Tongue (tissue), 2 donors: ENCODE results near the gene RALGDS. TPM values are rescaled to one million over a fixed set of nuclear protein-coding genes. Genes with fewer than 3 reads are reported as not detected.
"Not testable (repeated sequence)": the region's sequence is repeated elsewhere in the genome, so short reads cannot be mapped to it uniquely, and the experiment has no call there.

Experiments
- DNase-seq: peaks from one replicate; pipeline ENCODE4 v3.0.0-alpha.2; 2015
- total RNA-seq: library from RNA; depleted of rRNA; stranded (reverse); fragments of >200 nt; gene quantifications from one replicate; pipeline ENCODE4 v1.2.3, GENCODE V29; 2014

Gene RALGDS
- total RNA-seq, 1 donor from 2014 or later, result 56.0 TPM

GRCh38 chr9:133066181-133066983 is 54.7 kb downstream of the RALGDS start:
- DNase-seq, result no peak

GRCh38 chr9:133065070-133065388 is 56.0 kb downstream of the RALGDS start:
- DNase-seq, result no peak

DNA sequence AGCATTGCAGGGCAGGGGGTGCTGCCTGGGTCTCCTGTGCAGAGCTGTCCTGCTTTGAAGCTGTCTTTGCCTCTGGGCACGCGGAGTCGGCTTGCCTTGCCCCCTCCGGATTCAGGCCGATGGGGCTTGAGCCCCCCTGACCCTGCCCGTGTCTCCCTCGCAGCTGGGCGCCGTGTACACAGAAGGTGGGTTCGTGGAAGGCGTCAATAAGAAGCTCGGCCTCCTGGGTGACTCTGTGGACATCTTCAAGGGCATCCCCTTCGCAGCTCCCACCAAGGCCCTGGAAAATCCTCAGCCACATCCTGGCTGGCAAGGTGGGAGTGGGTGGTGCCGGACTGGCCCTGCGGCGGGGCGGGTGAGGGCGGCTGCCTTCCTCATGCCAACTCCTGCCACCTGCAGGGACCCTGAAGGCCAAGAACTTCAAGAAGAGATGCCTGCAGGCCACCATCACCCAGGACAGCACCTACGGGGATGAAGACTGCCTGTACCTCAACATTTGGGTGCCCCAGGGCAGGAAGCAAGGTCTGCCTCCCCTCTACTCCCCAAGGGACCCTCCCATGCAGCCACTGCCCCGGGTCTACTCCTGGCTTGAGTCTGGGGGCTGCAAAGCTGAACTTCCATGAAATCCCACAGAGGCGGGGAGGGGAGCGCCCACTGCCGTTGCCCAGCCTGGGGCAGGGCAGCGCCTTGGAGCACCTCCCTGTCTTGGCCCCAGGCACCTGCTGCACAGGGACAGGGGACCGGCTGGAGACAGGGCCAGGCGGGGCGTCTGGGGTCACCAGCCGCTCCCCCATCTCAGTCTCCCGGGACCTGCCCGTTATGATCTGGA is 56.6 kb downstream of the RALGDS start:
- no peak for DNase-seq

GRCh38 chr9:133063500-133064231 is 57.4 kb downstream of the RALGDS start:
- no peak for DNase-seq

DNA sequence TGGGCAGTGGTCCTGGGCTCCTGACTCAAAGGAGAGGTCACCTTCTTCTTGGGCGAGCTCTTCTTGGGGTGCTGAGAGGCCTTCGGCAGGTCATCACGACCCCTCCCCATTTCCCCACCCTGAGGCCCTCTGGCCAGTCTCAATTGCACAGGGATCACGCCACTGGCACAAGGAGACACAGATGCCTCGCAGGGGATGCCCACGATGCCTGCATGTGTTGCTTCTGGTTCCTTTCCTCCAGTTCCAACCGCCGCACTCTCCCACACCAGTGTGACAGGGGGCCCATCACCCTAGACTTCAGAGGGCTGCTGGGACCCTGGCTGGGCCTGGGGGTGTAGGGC is 57.9 kb downstream of the RALGDS start:
- DNase-seq, result no peak

DNA sequence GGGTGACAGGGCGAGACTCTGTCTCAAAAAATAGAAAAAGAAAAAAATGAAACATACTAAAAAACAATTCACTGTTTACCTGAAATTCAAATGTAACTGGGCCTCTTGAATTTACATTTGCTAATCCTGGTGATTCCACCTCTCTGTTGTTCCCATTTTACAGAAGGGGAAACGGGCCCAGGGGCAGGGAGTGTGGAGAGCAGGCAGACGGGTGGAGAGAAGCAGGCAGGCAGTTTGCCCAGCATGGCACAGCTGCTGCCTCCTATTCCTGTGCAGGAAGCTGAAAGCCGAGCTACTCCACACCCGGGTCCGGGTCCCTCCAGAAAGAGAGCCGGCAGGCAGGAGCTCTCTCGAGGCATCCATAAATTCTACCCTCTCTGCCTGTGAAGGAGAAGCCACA is 58.5 kb downstream of the RALGDS start:
- DNase-seq, result not testable (repeated sequence)

- DNase-seq, result not testable (repeated sequence)
Measured at GRCh38 chr9:133061764-133062145, 59.3 kb downstream of the RALGDS start, which contains the start of gene CEL. Gene CEL (plus strand): TSS chr9:133061981. CDS start chr9:133062003, 22 bp downstream.

DNA sequence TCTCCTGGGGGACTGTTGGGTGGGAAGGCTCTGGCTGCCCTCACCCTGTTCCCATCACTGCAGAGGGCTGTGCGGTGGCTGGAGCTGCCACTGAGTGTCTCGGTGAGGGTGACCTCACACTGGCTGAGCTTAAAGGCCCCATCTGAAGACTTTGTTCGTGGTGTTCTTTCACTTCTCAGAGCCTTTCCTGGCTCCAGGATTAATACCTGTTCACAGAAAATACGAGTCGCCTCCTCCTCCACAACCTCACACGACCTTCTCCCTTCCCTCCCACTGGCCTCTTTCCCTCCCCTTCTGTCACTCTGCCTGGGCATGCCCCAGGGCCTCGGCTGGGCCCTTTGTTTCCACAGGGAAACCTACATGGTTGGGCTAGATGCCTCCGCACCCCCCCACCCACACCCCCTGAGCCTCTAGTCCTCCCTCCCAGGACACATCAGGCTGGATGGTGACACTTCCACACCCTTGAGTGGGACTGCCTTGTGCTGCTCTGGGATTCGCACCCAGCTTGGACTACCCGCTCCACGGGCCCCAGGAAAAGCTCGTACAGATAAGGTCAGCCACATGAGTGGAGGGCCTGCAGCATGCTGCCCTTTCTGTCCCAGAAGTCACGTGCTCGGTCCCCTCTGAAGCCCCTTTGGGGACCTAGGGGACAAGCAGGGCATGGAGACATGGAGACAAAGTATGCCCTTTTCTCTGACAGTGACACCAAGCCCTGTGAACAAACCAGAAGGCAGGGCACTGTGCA is 59.8 kb downstream of the RALGDS start:
- DNase-seq, result not testable (repeated sequence)

DNA sequence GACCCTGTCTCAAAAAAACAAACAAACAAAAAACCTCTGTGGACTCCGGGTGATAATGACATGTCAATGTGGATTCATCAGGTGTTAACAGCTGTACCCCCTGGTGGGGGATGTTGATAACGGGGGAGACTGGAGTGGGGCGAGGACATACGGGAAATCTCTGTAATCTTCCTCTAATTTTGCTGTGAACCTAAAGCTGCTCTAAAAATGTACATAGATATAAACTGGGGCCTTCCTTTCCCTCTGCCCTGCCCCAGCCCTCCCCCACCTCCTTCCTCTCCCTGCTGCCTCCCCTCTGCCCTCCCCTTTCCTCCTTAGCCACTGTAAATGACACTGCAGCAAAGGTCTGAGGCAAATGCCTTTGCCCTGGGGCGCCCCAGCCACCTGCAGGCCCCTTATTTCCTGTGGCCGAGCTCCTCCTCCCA is 60.6 kb downstream of the RALGDS start:
- no peak for DNase-seq

- no peak for DNase-seq
Measured at GRCh38 chr9:133059623-133060022, 61.4 kb downstream of the RALGDS start.

GRCh38 chr9:133058550-133059320 is 62.3 kb downstream of the RALGDS start:
- DNase-seq, result no peak

GRCh38 chr9:133058071-133058470 is 63.0 kb downstream of the RALGDS start:
- no peak for DNase-seq

- DNase-seq, result no peak
Measured at GRCh38 chr9:133057553-133057952, 63.5 kb downstream of the RALGDS start.

GRCh38 chr9:133057006-133057405 is 64.0 kb downstream of the RALGDS start:
- peak; percentile 81 for DNase-seq

DNA sequence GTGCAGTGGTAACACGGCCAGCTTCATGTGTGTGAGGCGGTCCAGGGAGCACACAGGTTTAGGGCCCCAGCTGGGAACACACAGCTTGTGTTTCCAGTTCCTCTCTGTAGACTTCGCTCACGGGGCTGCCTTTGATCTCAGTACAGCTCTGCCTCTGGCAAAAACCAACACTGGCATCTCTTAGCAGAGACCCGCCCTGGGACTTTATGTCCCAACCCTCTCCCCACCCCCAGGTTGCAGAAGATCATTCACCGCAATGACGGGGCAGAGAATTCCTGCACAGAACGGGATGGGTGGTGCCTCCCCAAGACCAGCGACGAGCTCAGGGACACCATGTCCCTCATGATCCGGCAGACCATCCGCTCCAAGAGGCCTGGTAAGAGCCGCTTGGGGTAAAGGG is 64.5 kb downstream of the RALGDS start:
- DNase-seq, result no peak

DNA sequence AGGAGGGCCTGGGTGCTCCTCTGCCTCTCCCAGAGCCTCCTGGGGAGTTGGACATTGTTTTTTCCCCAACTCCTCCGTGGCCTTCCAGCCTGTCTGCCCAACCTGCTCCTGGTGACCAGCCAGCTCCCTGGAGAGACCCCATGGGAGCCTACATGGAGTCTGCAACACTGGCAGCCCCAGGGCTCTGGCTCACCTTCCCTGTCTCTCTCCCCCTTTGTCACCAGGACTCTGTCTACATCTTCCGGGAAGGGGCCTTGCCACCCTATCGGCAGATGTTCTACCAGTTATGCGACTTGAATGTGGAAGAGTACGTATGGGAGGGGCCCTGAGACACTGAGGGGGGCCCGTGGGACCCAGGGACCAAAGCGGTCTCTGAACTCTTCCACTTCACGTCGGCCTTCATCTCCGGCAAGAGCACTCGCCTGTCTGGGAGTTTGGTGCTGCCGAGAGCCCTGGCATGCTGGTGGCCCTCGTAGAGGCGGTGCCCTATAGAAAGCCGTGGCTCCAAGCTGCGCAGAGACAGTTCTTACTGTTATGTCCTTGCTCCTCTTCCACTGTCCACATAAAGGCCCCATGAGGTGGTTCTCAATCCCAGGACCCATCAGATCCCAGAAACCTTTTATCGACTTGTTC is 65.1 kb downstream of the RALGDS start:
- DNase-seq, result no peak

DNA sequence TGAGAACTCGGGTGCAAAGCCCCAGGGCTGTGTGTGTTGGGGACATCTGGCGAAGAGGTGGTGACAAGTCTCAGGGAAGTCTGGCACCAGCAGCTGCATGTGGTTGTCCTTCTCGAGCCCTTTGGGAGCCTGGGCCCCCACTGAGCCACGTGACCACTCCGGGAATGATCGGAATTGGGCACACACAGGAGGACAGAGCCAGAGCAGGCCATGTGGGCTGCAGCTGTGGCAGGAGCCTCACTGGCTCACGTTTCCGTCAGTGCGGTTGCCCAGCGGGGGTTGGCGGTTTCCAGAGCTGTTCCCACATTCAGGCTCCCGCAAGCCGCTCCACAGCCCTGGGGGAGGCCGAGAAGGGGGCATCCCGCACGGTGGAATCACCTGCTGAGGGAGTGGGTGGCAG is 66.1 kb downstream of the RALGDS start:
- peak; percentile 95 for DNase-seq

DNA sequence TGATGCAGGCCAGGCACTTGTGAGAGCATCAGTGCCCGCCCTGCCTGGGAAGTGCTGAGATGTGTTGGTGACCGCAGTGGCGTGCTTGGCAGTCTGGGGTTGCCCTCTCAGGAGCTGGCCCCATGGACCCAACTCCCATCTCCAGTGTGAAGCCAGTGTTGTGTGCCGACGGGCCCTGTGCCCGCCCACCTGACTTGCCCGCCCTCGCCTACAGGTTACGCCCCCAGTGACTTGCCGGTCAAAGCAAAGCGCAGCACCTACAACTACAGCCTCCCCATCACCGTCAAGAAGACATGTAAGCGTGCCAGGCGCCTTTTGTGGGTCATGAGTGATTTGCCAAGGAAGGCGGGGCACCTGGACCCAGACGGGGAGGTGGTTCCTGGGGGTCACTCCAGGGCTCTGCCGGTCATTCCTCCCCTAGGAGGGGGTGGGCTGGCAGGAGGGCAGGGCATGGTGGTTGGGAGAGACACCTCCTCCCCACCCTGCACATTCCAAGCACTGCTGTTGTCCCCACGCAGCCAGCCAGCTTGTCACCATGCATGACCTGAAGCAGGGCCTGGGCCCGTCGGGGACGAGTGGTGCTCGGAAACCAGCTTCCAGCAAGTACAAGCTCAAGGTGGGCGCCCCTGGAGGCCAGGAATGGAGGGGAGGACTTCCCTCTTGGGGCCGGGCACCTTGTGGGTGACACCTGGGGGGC is 66.7 kb downstream of the RALGDS start:
- DNase-seq, result peak; percentile 36

GRCh38 chr9:133051966-133052539 is 69.0 kb downstream of the RALGDS start:
- DNase-seq, result no peak
